GM12878 (cell line): ENCODE measurements around the gene SLCO2A1. TPM values are rescaled to one million over a fixed set of nuclear protein-coding genes. Genes with fewer than 3 reads are reported as not detected.

Experiments
- ATAC-seq: fragments of 200-7000 bp; cut with Tn5 transposase; 3 replicates; pipeline ENCODE4 v1.9.1; 2020; ENCODE audit warnings: mild to moderate bottlenecking, moderate library complexity
- BruUV-seq: library from RNA; stranded (reverse); fragments of 400-500 nt; replicated peaks from 2 replicates; lab custom pipeline; 2021; lab: Mats Ljungman, UMichigan
- CTCF ChIA-PET: fragments of 300-600 bp; sonication (Branson Sonifier 250); formaldehyde crosslinking; extraction: SDS; loops from one replicate; lab custom pipeline; 2021; ENCODE audit warnings: inconsistent platforms; lab: Yijun Ruan, JAX
- POLR2A ChIA-PET: fragments of 350-600 bp; formaldehyde crosslinking; extraction: SDS; loops from one replicate; lab custom pipeline; 2021; ENCODE audit warnings: inconsistent platforms; lab: Charles Lee
- RAD21 ChIA-PET: fragments of 300-600 bp; sonication (Branson Sonifier 250); formaldehyde crosslinking; loops from one replicate; lab custom pipeline; 2023; ENCODE audit warnings: antibody characterized with exemption; ENCODE audit not compliant: unreplicated experiment; lab: Charles Lee
- SMC1A ChIA-PET: fragments of 300-600 bp; sonication (Branson Sonifier 250); formaldehyde crosslinking; loops from one replicate; lab custom pipeline; 2023; ENCODE audit not compliant: unreplicated experiment, uncharacterized antibody; lab: Charles Lee
- DNase-seq: peaks from one replicate; pipeline ENCODE4 v3.0.0-alpha.2; 2011; ENCODE audit warnings: low read depth, low spot score
- FAIRE-seq: peaks from 3 replicates; lab custom pipeline; 2011; peaks lifted over from hg19 to GRCh38; lab: Jason Lieb, UNC
- H2AFZ ChIP-seq: 2 replicates; pipeline ENCODE4 v1.6.0; 2011; ENCODE audit warnings: low read depth, low read length, control low read depth; ENCODE audit not compliant: control insufficient read depth
- H3K27ac ChIP-seq: 2 replicates; pipeline ENCODE4 v1.5.1; 2011; ENCODE audit warnings: control low read depth; ENCODE audit not compliant: control insufficient read depth, insufficient read depth
- H3K27me3 ChIP-seq, 2 experiments: replicated peaks in 1 of 2; 2 replicates each; pipeline versions ENCODE4 v1.6.0 to v1.6.1; 2011; ENCODE audit warnings: low read length in 1 of 2; ENCODE audit not compliant: control insufficient read depth in 2 of 2, insufficient read depth in 2 of 2
- H3K36me3 ChIP-seq, 2 experiments: 2 replicates each; pipeline ENCODE4 v1.5.1; 2011; ENCODE audit warnings: low read length in 1 of 2; ENCODE audit not compliant: control insufficient read depth in 2 of 2, insufficient read depth in 2 of 2
- H3K4me1 ChIP-seq: 2 replicates; pipeline ENCODE4 v1.6.1; 2011; ENCODE audit warnings: mild to moderate bottlenecking, low read length, moderate library complexity, mixed read lengths; ENCODE audit not compliant: control insufficient read depth, insufficient read depth
- H3K4me2 ChIP-seq: 2 replicates; pipeline ENCODE4 v1.6.0; 2011; ENCODE audit warnings: control low read depth; ENCODE audit not compliant: control insufficient read depth, insufficient read depth
- H3K4me3 ChIP-seq: fragments of 200-600 bp; sonication (generic); 2 replicates; pipeline ENCODE4 v1.5.1; 2016
- H3K79me2 ChIP-seq: 2 replicates; pipeline ENCODE4 v1.6.0; 2011; ENCODE audit warnings: low read length; ENCODE audit not compliant: control insufficient read depth, insufficient read depth
- H3K9ac ChIP-seq: 2 replicates; pipeline ENCODE4 v1.8.0; 2011; ENCODE audit warnings: low read length, control low read depth, mixed read lengths; ENCODE audit not compliant: control insufficient read depth, insufficient read depth
- H3K9me3 ChIP-seq: replicated peaks from 3 replicates; pipeline ENCODE4 v1.5.1; 2011; ENCODE audit warnings: mild to moderate bottlenecking, low read length; ENCODE audit not compliant: control insufficient read depth, insufficient read depth
- H4K20me1 ChIP-seq: 2 replicates; pipeline ENCODE4 v1.6.0; 2011; ENCODE audit not compliant: control insufficient read depth, insufficient read depth
- BCL11A ChIP-seq: IDR thresholded peaks from 2 replicates; pipeline ENCODE4 v1.6.1; 2011; ENCODE audit warnings: low read depth, low read length
- CREB1 ChIP-seq: IDR thresholded peaks from 2 replicates; pipeline ENCODE4 v1.6.1; 2012; ENCODE audit warnings: low read depth, mild to moderate bottlenecking, inconsistent platforms
- NFIC ChIP-seq: IDR thresholded peaks from 2 replicates; pipeline ENCODE4 v1.6.1; 2012; ENCODE audit warnings: low read depth, mild to moderate bottlenecking, inconsistent platforms, low read length, moderate library complexity
- NFYB ChIP-seq: IDR thresholded peaks from 2 replicates; pipeline ENCODE4 v1.6.1; 2011; ENCODE audit warnings: low read depth, mild to moderate bottlenecking, low read length, improper control_type of control experiment, moderate library complexity; ENCODE audit not compliant: insufficient read depth
- POLR2A ChIP-seq: IDR thresholded peaks from 2 replicates; pipeline ENCODE4 v1.6.1; 2011; ENCODE audit warnings: low read depth, mild to moderate bottlenecking, low read length
- POLR2AphosphoS2 ChIP-seq: IDR thresholded peaks from 2 replicates; pipeline ENCODE4 v1.6.1; 2011; ENCODE audit warnings: low read depth, mild to moderate bottlenecking, low read length, improper control_type of control experiment, moderate library complexity
- RBBP5 ChIP-seq: fragments of 200-600 bp; sonication (generic); conservative IDR thresholded peaks from 2 replicates; pipeline ENCODE4 v1.6.1; 2016
- SMAD1 ChIP-seq: fragments of 450-650 bp; IDR thresholded peaks from 2 replicates; pipeline ENCODE4 v1.6.1; 2018; ENCODE audit warnings: mild to moderate bottlenecking, low read depth; ENCODE audit not compliant: partially characterized antibody
- ZNF384 ChIP-seq: IDR thresholded peaks from 2 replicates; pipeline ENCODE4 v1.6.1; 2012; ENCODE audit warnings: low read depth, mild to moderate bottlenecking, low read length, improper control_type of control experiment, borderline replicate concordance
- WGBS: methylation state at CpG from one replicate; pipeline ENCODE4 v1.1.6; 2016; ENCODE audit warnings: low lambda C conversion rate; ENCODE audit not compliant: insufficient replicate concordance, insufficient coverage; ENCODE audit errors: missing lambda C conversion rate; 5-methylcytosine and 5-hydroxymethylcytosine counted together
- in situ Hi-C: fragments of 300-500 bp; cut with MboI; formaldehyde crosslinking; loops from 9 replicates; pipeline ENCODE4 v1.14.3; 2018; ENCODE audit warnings: mixed read lengths
- intact Hi-C: fragments of 100-400 bp; cut with micrococcal nuclease; formaldehyde crosslinking; loops from one replicate; pipeline ENCODE4 v1.14.2; 2022; ENCODE audit not compliant: unreplicated experiment
- polyA plus RNA-seq, 11 experiments: library from polyadenylated mRNA; depleted of rRNA in 4 of 11; unstranded in 6 of 11; stranded (reverse) in 5 of 11; fragments of >200 nt; fragmentation: Nextera tagmentation in 4 of 11; fragmentation: Illumina TruSeq in 1 of 11; extraction: Ambion mirVana in 4 of 11; extraction: Trizol in 1 of 11; gene quantifications; 1 replicate in 1 of 11; 2 replicates in 10 of 11; pipeline versions ENCODE4 v1.2.1 to v1.2.3, GENCODE V29; 2011 to 2016; ENCODE audit warnings: inconsistent platforms in 2 of 11, missing spikeins in 2 of 11, low read depth in 1 of 11
- total RNA-seq, 4 experiments: library from RNA; depleted of rRNA in 3 of 4; stranded (reverse); fragments of >200 nt in 3 of 4; fragmentation: Illumina TruSeq in 1 of 4; extraction: Trizol in 1 of 4; gene quantifications; 2 replicates each; pipeline versions ENCODE4 v1.2.1 to v1.2.3, GENCODE V29; 2013 to 2021
- TF ChIP-seq, protein P1 (sequence below): IDR thresholded peaks from 2 replicates; pipeline ENCODE4 v1.6.1; 2012; ENCODE audit warnings: improper control_type of control experiment, low read depth, low read length; ENCODE audit not compliant: insufficient replicate concordance
- TF ChIP-seq, protein P2 (sequence below): IDR thresholded peaks from 2 replicates; pipeline ENCODE4 v1.6.1; 2012; ENCODE audit warnings: low read length, inconsistent platforms

SLCO2A1 gene
- total and polyA plus RNA-seq, 10 of the 15 experiments (the other 5 are each of a cell fraction or from before 2014, with no cell fraction given), result 0.05 TPM; not detected in 9

DNA sequence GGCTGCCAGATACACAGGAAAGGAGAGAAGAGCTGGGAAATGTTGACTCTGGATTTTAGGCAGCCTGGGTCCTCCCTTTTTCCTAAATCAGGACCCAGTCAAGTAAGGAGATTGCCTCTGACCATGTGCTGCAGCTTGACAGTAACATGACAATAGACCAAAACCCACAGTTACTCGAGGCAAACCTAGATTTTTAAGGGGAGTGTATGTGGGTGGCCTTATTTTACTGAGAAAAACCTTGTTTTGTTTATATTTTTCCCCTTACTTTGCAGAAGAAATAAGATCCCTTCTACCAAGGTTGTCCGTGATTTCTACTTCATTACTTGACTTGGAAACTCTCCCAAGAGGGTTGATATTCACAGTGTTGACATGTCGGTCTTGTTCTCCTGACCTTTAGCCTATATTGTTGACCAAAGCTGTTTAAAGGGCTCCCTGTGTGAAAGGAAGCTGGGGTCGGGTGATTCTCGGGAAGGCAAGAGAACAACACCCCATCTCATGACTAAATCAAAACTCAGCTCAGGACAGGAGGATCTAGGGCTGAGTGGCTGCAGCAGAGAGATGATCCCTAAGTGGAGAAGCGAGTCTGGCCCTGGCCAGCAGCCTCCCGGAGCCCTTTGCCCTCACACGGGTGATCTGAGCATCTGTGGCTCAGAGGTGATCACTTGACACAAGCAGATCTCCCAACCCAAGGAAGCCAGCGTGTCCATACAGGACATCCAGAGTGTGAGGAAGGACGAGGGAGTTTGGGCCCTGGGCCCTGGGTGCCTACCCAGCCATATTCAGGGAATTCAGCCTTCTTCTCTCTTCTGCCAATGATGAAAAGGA lies 31.0 kb upstream of the SLCO2A1 start (continued):
- TF ChIP-seq RBBP5, result no peak

DNA sequence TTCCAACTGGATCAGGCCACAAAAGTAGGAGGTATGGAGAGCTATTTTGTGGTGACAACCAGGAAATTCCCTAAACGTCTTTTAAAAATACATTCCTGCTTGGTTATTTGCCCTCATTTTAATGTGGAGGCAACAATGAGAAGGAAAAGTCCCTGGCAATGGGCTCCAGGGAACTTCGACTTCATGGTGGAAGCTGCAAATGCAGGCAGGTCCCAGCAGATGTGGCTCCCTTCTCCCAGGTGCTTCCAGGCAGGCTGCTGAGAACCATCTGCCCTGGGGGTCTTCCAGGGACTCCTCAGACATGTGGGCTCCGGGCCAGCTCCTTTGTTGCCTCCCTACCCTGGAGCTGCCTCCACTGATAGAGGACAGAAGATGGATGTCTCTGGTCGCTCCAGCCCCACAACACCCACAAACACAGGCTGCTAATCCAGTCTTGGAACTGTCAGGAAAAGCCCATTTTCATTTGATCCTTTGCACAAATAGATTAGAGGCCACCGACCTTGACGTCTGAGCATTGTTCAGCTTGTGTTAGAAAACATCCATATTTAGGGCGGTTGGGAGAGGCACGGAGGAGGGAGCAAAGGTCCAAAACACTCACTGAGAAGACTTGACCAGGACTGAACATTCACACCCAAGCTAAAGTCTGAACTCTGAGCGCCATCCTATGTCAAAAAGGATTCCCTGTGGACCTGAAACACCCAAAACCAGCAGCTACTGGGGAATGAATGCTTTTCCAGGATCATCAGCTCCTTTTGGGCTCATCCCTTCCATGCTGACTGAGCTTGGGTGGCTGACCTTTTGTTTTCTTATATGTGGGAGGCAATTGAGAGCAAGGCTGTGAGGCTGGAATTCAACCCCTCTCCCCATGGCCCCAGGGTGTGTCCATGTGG lies 30.2 kb upstream of the SLCO2A1 start:
- Histone ChIP-seq H3K4me1 (no peaks in the 10 kb centered on the region), H2AFZ (no peak overlapping the region), H3K36me3 (no peaks in the 10 kb centered on the region), H3K27me3 (peaks cover 0 to 2% of the 10 kb centered on the region in 2 experiments; a peak in 1 of 4 replicates), H3K79me2 (no peaks in the 10 kb centered on the region), H3K4me2 (no peak overlapping the region), H3K4me3 (no peak overlapping the region), H3K9ac (no peak overlapping the region), H3K9me3 (no peaks in the 10 kb centered on the region), H3K27ac (no peak overlapping the region), H4K20me1 (no peaks in the 10 kb centered on the region)
- ChIA-PET SMC1A (interaction anchor here (1.1 kb wide), 1 partner anchor 95 kb away, joined by 3 read pairs; no protein-coding TSS in a partner anchor), CTCF (interaction anchor here (0.7 to 1.6 kb wide), 2 partner anchors 129 to 153 kb away, joined by 3 read pairs; no protein-coding TSS in a partner anchor), POLR2A (no interaction called here), RAD21 (no interaction called here)
- BruUV-seq, result no TSS peak
- intact Hi-C loops, result no loop called here
- ATAC-seq (no peak), DNase-seq (no peak), FAIRE-seq (no peak)
- WGBS, result 25% methylated on average over 9 of the region's 9 CpGs
- in situ Hi-C loops, result no loop called here
- TF ChIP-seq ZNF384 (no peak), CREB1 (no peak), SMAD1 (no peak), BCL11A (no peak), POLR2A (no peak), NFIC (no peak), NFYB (no peak), POLR2AphosphoS2 (no peak)
- TF ChIP-seq, protein P1, sequence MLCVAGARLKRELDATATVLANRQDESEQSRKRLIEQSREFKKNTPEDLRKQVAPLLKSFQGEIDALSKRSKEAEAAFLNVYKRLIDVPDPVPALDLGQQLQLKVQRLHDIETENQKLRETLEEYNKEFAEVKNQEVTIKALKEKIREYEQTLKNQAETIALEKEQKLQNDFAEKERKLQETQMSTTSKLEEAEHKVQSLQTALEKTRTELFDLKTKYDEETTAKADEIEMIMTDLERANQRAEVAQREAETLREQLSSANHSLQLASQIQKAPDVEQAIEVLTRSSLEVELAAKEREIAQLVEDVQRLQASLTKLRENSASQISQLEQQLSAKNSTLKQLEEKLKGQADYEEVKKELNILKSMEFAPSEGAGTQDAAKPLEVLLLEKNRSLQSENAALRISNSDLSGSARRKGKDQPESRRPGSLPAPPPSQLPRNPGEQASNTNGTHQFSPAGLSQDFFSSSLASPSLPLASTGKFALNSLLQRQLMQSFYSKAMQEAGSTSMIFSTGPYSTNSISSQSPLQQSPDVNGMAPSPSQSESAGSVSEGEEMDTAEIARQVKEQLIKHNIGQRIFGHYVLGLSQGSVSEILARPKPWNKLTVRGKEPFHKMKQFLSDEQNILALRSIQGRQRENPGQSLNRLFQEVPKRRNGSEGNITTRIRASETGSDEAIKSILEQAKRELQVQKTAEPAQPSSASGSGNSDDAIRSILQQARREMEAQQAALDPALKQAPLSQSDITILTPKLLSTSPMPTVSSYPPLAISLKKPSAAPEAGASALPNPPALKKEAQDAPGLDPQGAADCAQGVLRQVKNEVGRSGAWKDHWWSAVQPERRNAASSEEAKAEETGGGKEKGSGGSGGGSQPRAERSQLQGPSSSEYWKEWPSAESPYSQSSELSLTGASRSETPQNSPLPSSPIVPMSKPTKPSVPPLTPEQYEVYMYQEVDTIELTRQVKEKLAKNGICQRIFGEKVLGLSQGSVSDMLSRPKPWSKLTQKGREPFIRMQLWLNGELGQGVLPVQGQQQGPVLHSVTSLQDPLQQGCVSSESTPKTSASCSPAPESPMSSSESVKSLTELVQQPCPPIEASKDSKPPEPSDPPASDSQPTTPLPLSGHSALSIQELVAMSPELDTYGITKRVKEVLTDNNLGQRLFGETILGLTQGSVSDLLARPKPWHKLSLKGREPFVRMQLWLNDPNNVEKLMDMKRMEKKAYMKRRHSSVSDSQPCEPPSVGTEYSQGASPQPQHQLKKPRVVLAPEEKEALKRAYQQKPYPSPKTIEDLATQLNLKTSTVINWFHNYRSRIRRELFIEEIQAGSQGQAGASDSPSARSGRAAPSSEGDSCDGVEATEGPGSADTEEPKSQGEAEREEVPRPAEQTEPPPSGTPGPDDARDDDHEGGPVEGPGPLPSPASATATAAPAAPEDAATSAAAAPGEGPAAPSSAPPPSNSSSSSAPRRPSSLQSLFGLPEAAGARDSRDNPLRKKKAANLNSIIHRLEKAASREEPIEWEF, result no peak
- TF ChIP-seq, protein P2, sequence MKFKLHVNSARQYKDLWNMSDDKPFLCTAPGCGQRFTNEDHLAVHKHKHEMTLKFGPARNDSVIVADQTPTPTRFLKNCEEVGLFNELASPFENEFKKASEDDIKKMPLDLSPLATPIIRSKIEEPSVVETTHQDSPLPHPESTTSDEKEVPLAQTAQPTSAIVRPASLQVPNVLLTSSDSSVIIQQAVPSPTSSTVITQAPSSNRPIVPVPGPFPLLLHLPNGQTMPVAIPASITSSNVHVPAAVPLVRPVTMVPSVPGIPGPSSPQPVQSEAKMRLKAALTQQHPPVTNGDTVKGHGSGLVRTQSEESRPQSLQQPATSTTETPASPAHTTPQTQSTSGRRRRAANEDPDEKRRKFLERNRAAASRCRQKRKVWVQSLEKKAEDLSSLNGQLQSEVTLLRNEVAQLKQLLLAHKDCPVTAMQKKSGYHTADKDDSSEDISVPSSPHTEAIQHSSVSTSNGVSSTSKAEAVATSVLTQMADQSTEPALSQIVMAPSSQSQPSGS, result no peak
